Urinary bladder (tissue), 4 donors: ENCODE results near the gene ABCF1. TPM values are rescaled to one million over a fixed set of nuclear protein-coding genes. Genes with fewer than 3 reads are reported as not detected.

Experiments
- DNase-seq: peaks from one replicate; pipeline ENCODE4 v3.0.0-alpha.2; 2015; ENCODE audit errors: extremely low spot score
- H3K27ac ChIP-seq: one replicate; pipeline ENCODE4 v1.5.1; 2013; ENCODE audit warnings: low read depth, mild to moderate bottlenecking, moderate library complexity
- H3K36me3 ChIP-seq: one replicate; pipeline ENCODE4 v1.6.1; 2013; ENCODE audit warnings: mild to moderate bottlenecking, moderate library complexity; ENCODE audit not compliant: insufficient read depth
- H3K4me1 ChIP-seq: one replicate; pipeline ENCODE4 v1.6.1; 2013; ENCODE audit warnings: mild to moderate bottlenecking, moderate library complexity; ENCODE audit not compliant: insufficient read depth
- H3K4me3 ChIP-seq: one replicate; pipeline ENCODE4 v1.5.1; 2013; ENCODE audit warnings: low read depth, low read length
- WGBS: extraction: QIAGEN DNeasy Blood & Tissue Kit; methylation state at CpG from one replicate; pipeline ENCODE4 v1.1.7; 2013; 5-methylcytosine and 5-hydroxymethylcytosine counted together
- polyA plus RNA-seq: library from polyadenylated mRNA; stranded (reverse); fragments of 200-250 nt; gene quantifications from one replicate; pipeline ENCODE4 v1.2.3, GENCODE V29; 2013
- total RNA-seq: library from RNA; depleted of rRNA; stranded (reverse); fragments of >200 nt; gene quantifications from one replicate; pipeline ENCODE4 v1.2.3, GENCODE V29; 2014
- donor health status: healthy with polysubstance abuse.
- donor health status: healthy.

Gene ABCF1
- total and polyA plus RNA-seq, 2 donors = 16.0 to 42.8 TPM

DNA sequence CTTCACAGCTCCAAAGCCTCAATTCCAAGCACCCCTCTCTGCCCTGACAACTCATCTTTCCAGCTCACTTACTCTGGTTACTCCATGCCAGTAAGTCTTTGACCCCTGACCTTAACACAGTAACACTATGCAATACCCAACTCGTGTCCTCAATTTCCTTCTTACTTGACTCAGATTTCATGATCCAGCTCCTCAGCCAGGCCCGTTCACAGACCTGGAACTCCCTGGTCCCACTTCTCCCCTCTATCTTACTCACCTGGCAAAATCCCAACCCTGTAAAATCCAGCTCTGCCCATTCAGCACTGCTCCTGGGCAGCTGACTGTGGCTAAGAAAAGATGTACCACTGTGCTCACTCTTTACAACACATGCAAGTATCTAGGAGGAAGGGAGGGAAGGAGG lies 22.9 kb upstream of the ABCF1 start:
- Histone ChIP-seq H3K4me1 (no peaks in the 10 kb centered on the region), H3K36me3 (peaks cover 2% of the 10 kb centered on the region), H3K4me3 (no peak overlapping the region), H3K27ac (no peak overlapping the region)
- no peak for DNase-seq
- 47% methylated on average over 2 of the region's 2 CpGs for WGBS

GRCh38 chr6:30554404-30554803 lies 16.8 kb upstream of the ABCF1 start:
- H3K4me3 ChIP-seq = no peak overlapping the region
- no peak for DNase-seq
- WGBS = 95% methylated on average over 4 of the region's 4 CpGs
- no peaks in the 10 kb centered on the region for H3K36me3 ChIP-seq
- no peak overlapping the region for H3K27ac ChIP-seq
- peaks cover 1% of the 10 kb centered on the region for H3K4me1 ChIP-seq

DNA sequence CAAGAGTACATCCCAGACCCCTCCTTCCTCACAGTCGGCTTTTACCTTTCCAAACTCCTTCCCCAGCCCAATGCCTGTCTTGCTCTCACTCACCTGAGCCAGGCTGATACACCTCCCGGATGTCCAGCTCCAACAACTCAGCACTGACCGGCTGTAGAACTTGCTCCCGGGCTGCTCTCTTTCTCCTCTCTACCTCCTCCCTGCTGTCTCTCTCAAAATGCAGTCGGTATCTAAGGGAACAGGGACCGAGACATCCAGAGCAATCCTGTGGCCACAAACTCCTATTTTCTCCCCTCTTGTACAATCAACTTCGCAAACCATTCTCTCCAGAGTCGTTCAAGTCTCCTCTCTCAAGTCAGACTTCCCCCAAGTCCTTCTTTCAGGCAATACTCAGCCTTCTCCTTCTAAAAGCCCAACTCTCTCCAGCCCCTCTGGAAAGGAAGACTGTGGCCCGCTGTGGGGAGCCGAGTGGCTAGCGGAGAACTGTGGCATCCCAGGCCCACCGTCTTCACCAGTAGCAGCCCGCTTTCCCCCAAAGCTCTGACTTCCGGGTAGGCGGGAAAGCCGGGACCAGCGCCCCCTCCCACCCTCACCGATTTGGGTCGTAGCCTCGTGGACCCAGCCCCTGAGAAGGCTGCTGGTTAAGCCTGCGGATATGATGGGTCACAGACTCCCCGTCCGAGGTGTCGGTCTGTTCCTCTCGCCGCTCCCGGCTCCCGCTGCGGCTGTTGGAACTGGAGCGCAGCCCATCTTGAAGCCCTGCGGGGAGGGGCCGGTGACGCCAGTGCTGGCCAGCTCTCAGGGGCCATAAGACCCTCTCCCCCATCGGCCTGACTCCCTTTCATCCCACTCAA lies 16.1 kb upstream of the ABCF1 start:
- WGBS = 8% methylated on average over 34 of the region's 34 CpGs
- H3K27ac ChIP-seq = peak overlapping the region; percentile 94
- no peaks in the 10 kb centered on the region for H3K36me3 ChIP-seq
- peak; percentile 43 for DNase-seq
- H3K4me3 ChIP-seq = peak overlapping the region; percentile 74
- H3K4me1 ChIP-seq = peaks cover 1% of the 10 kb centered on the region

DNA sequence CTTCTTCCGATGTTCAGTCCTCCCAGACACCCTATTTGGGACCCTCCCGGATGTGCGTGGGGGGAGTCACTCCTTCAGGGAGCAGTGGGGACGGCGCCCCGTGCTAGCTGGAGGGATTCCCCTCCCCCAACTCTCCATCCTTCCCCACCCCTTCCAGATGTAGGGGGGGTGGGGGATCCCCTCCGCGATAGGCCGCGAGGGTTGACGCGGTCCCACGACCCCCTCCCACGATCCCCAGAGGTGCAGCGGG lies 15.5 kb upstream of the ABCF1 start:
- Histone ChIP-seq H3K4me1 (peaks cover 1% of the 10 kb centered on the region), H3K27ac (peak overlapping the region; percentile 94), H3K36me3 (no peaks in the 10 kb centered on the region), H3K4me3 (peak overlapping the region; percentile 74)
- WGBS = under 1% methylated on average over 15 of the region's 15 CpGs
- no peak for DNase-seq

- Histone ChIP-seq H3K27ac (peak within 1 kb of the TSS; percentile 94), H3K4me1 (peaks cover 1% of the 10 kb centered on the region), H3K36me3 (no peaks in the 10 kb centered on the region), H3K4me3 (peak within 1 kb of the TSS; percentile 74)
- peak; percentile 83 for DNase-seq
- WGBS = under 1% methylated on average over 71 of the region's 71 CpGs
These were observed 15.0 kb upstream of the ABCF1 start, which contains the start of gene GNL1 for GRCh38 chr6:30556066-30556905. GNL1 (minus strand) TSS chr6:30556489; CDS start chr6:30556203, 286 bp downstream.

GRCh38 chr6:30556906-30557682 lies 14.1 kb upstream of the ABCF1 start, which contains the start of gene PRR3:
PRR3 (plus strand) TSS chr6:30557295; CDS start chr6:30557345, 50 bp downstream.
- H3K4me3 ChIP-seq = peak within 1 kb of the TSS; percentile 74
- under 1% methylated on average over 42 of the region's 42 CpGs for WGBS
- peak; percentile 89 for DNase-seq
- peaks cover 1% of the 10 kb centered on the region for H3K4me1 ChIP-seq
- no peaks in the 10 kb centered on the region for H3K36me3 ChIP-seq
- peak within 1 kb of the TSS; percentile 94 for H3K27ac ChIP-seq

DNA sequence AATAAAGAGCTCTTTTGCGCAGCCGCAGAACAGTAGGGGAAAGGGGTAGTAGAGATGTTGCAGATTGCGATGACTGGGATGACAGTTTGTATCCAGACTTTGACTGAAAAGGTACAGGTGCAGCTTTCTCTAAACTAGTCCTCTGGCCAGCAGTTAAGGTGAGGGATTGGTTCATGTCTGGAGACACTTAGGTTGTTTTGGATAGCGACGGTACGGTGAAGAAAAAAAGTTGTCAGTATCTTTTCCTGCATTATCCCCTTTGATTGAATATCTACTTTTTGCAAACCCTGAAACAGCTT lies 13.6 kb upstream of the ABCF1 start:
- peak overlapping the region; percentile 74 for H3K4me3 ChIP-seq
- peaks cover 1% of the 10 kb centered on the region for H3K4me1 ChIP-seq
- WGBS = 2% methylated on average over 6 of the region's 6 CpGs
- no peak overlapping the region for H3K27ac ChIP-seq
- no peak for DNase-seq
- peaks cover 2% of the 10 kb centered on the region for H3K36me3 ChIP-seq

GRCh38 chr6:30560930-30561329 lies 10.3 kb upstream of the ABCF1 start:
- no peak for DNase-seq
- Histone ChIP-seq H3K4me1 (no peaks in the 10 kb centered on the region), H3K36me3 (peaks cover 3% of the 10 kb centered on the region), H3K27ac (no peak overlapping the region), H3K4me3 (no peak overlapping the region)
- 87% methylated on average over 3 of the region's 3 CpGs for WGBS

DNA sequence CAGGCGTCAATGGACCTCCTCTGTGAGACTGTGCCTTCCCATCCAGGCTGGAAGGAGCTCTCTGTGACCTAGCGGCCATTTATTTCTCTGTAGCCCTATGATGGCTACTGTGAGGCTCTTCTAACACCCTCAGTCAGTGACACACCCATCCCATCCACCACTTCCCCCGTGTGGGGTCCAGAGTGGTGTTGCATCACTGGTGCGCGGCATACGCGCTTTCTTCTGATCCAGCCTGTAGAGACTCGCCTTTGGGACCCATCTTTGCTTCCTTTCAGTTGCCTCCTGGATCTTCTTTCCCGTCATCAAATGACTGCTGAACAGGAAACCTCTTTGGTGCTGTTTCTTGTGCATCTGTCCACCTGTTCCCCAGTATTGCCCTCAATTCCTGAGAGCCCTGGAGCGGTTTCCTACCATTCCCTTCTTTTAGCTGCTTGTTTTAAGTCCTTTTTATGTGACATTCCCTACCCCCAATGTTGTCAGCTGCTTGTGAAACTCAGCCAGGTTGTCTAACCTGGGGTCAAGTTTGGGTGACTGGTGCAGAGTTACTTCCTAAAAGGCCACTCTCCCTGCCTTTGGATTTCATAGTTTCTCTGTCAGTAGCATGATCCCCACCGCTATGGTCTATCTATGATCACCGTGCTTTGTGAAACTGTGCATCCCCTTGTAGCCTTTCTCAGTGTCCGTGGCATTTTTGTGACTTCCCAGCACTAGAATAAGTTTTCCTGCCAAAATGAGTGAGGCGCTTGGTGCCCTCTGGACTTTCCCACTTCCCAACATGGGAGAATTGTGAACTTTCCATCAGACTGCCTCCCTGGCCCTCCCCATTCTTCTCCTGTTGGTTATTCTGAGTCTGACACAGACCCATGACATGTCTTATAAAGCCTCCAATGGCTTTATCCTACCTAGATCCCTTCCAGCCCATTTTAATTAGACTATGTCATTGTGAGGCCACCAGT lies 8.5 kb upstream of the ABCF1 start:
- WGBS = 90% methylated on average over 14 of the region's 14 CpGs
- peaks cover 3% of the 10 kb centered on the region for H3K36me3 ChIP-seq
- H3K27ac ChIP-seq = no peak overlapping the region
- H3K4me1 ChIP-seq = no peaks in the 10 kb centered on the region
- H3K4me3 ChIP-seq = no peak overlapping the region
- DNase-seq = no peak

- Histone ChIP-seq H3K27ac (no peak overlapping the region), H3K4me1 (no peaks in the 10 kb centered on the region), H3K4me3 (no peak overlapping the region), H3K36me3 (peaks cover 3% of the 10 kb centered on the region)
- 98% methylated on average over 1 of the region's 1 CpG for WGBS
- DNase-seq = no peak
These were observed 7.1 kb upstream of the ABCF1 start for GRCh38 chr6:30564114-30564513.

- H3K4me3 ChIP-seq = no peak overlapping the region
- no peak overlapping the region for H3K27ac ChIP-seq
- DNase-seq = no peak
- H3K36me3 ChIP-seq = peaks cover 3% of the 10 kb centered on the region
- no peaks in the 10 kb centered on the region for H3K4me1 ChIP-seq
These were observed 5.5 kb upstream of the ABCF1 start for GRCh38 chr6:30565772-30566171.

- peaks cover 2% of the 10 kb centered on the region for H3K4me1 ChIP-seq
- H3K4me3 ChIP-seq = no peak overlapping the region
- no peaks in the 10 kb centered on the region for H3K36me3 ChIP-seq
- DNase-seq = no peak
- H3K27ac ChIP-seq = no peak overlapping the region
- WGBS = 60% methylated on average over 3 of the region's 3 CpGs
These were observed 3.0 kb upstream of the ABCF1 start for GRCh38 chr6:30568245-30568644.

DNA sequence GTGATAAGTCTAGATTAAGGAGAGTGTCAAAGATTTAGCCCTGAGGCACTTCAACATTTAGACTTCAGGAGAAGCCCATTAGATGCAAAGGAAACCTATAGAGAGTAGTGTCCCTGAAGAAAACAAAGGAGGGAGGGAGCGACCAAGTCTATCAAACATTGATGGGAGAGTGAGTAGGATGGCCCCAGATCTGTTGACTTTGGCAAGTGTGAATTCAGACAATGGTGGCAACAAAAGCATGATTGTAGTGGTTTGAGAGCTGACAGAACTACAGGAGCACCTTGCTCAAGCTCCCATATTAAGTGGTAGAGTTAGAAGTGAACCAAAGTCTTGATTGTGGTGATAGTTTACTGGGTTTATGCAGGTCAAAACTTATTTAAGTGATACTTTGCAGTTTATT lies 979 bp upstream of the ABCF1 start:
- H3K36me3 ChIP-seq = no peaks in the 10 kb centered on the region
- peaks cover 2% of the 10 kb centered on the region for H3K4me1 ChIP-seq
- peak overlapping the region; percentile 54 for H3K4me3 ChIP-seq
- no peak for DNase-seq
- WGBS = 67% methylated on average over 1 of the region's 1 CpG
- H3K27ac ChIP-seq = no peak overlapping the region
